ENCODE measurements around the gene GPATCH11. TPM values are rescaled to one million over a fixed set of nuclear protein-coding genes. Genes with fewer than 3 reads are reported as not detected.

The GPATCH11 gene
- polyA plus RNA-seq, 1 donor (not counting 4 experiments of a cell fraction or from before 2014, with no cell fraction given) = 4.9 TPM

- no peaks in the 10 kb centered on the region for H3K79me2 ChIP-seq (ENCODE audit: control insufficient read depth, insufficient read depth, low read length)
- no peaks in the 10 kb centered on the region for H3K4me1 ChIP-seq (ENCODE audit: control insufficient read depth, extremely low read depth, insufficient read depth, low read length)
- no peak overlapping the region for H3K4me3 ChIP-seq (ENCODE audit: control insufficient read depth in 2 of 3, extremely low read depth in 1 of 3, insufficient read depth in 2 of 3, low read depth in 1 of 3, low read length in 3 of 3)
- H3K36me3 ChIP-seq (ENCODE audit: control insufficient read depth in 2 of 2, extremely low read depth in 1 of 2, insufficient read depth in 2 of 2, low read length in 2 of 2) = peaks cover 4 to 13% of the 10 kb centered on the region in 2 experiments
- DNase-seq (ENCODE audit: low read depth, low spot score) = no peak
- no peaks in the 10 kb centered on the region for H3K27me3 ChIP-seq (ENCODE audit: control insufficient read depth, extremely low read depth, insufficient read depth, low read length)
- no peak overlapping the region for H3K9ac ChIP-seq (ENCODE audit: control insufficient read depth, extremely low read depth, insufficient read depth, low read length)
- dilution Hi-C loops (cut with MboI; ENCODE audit: extremely low pct_ligation_motif_present, low sequenced_read_pairs) = no loop called here
- no peaks in the 10 kb centered on the region for H3K9me3 ChIP-seq (ENCODE audit: control insufficient read depth, low read depth, low read length)
- no peak overlapping the region for H2AFZ ChIP-seq (ENCODE audit: control insufficient read depth, low read length)
- no peaks in the 10 kb centered on the region for H4K20me1 ChIP-seq (ENCODE audit: control insufficient read depth, extremely low read depth, insufficient read depth, low read length)
- TF ChIP-seq EZH2 (IDR thresholded peaks at IDR 0.05; ENCODE audit: low read length) (no peak), CTCF (optimal IDR thresholded peaks at IDR 0.05 in 1 of 3, IDR thresholded peaks at IDR 0.05 in 1 of 3, conservative IDR thresholded peaks at IDR 0.05 in 1 of 3; ENCODE audit: extremely low read depth in 1 of 3, insufficient read depth in 2 of 3, low read length in 3 of 3) (no peak)
- FAIRE-seq = no peak
- no peaks in the 10 kb centered on the region for H3K9me1 ChIP-seq (ENCODE audit: control insufficient read depth, extremely low read depth, insufficient read depth, low read length)
- no peak overlapping the region for H3K27ac ChIP-seq (ENCODE audit: control insufficient read depth, insufficient read depth, low read length)
- no peak overlapping the region for H3K4me2 ChIP-seq (ENCODE audit: control insufficient read depth, extremely low read depth, insufficient read depth, low read depth, low read length)
These were observed 23.2 kb upstream of the GPATCH11 start for GRCh38 chr2:37061013-37061711.

GRCh38 chr2:37061776-37062175 is 22.5 kb upstream of the GPATCH11 start:
- no peak for TF ChIP-seq CTCF (optimal IDR thresholded peaks at IDR 0.05 in 1 of 3, IDR thresholded peaks at IDR 0.05 in 1 of 3, conservative IDR thresholded peaks at IDR 0.05 in 1 of 3; ENCODE audit: extremely low read depth in 1 of 3, insufficient read depth in 2 of 3, low read length in 3 of 3)
- TF ChIP-seq EZH2 (IDR thresholded peaks at IDR 0.05; ENCODE audit: low read length) = no peak
- Histone ChIP-seq H3K9me1 (ENCODE audit: control insufficient read depth, extremely low read depth, insufficient read depth, low read length) (no peaks in the 10 kb centered on the region), H3K9ac (ENCODE audit: control insufficient read depth, extremely low read depth, insufficient read depth, low read length) (no peak overlapping the region), H3K4me3 (ENCODE audit: control insufficient read depth in 2 of 3, extremely low read depth in 1 of 3, insufficient read depth in 2 of 3, low read depth in 1 of 3, low read length in 3 of 3) (no peak overlapping the region), H4K20me1 (ENCODE audit: control insufficient read depth, extremely low read depth, insufficient read depth, low read length) (no peaks in the 10 kb centered on the region), H3K4me2 (ENCODE audit: control insufficient read depth, extremely low read depth, insufficient read depth, low read depth, low read length) (no peak overlapping the region), H3K36me3 (ENCODE audit: control insufficient read depth in 2 of 2, extremely low read depth in 1 of 2, insufficient read depth in 2 of 2, low read length in 2 of 2) (peaks cover 4 to 12% of the 10 kb centered on the region in 2 experiments), H3K27me3 (ENCODE audit: control insufficient read depth, extremely low read depth, insufficient read depth, low read length) (no peaks in the 10 kb centered on the region), H3K4me1 (ENCODE audit: control insufficient read depth, extremely low read depth, insufficient read depth, low read length) (no peaks in the 10 kb centered on the region), H3K27ac (ENCODE audit: control insufficient read depth, insufficient read depth, low read length) (no peak overlapping the region), H3K79me2 (ENCODE audit: control insufficient read depth, insufficient read depth, low read length) (no peaks in the 10 kb centered on the region), H3K9me3 (ENCODE audit: control insufficient read depth, low read depth, low read length) (no peaks in the 10 kb centered on the region), H2AFZ (ENCODE audit: control insufficient read depth, low read length) (no peak overlapping the region)
- DNase-seq (ENCODE audit: low read depth, low spot score) (no peak), FAIRE-seq (no peak)
- dilution Hi-C loops (cut with MboI; ENCODE audit: extremely low pct_ligation_motif_present, low sequenced_read_pairs) = no loop called here
